GM06990 (cell line): ENCODE results near the gene RAB11FIP3.

Source experiments
- DNase-seq: peaks from one replicate; pipeline ENCODE4 v3.0.0-alpha.2; 2011; ENCODE audit not compliant: insufficient read length; ENCODE audit errors: extremely low read depth
- H3K27me3 ChIP-seq: replicated peaks from 2 replicates; pipeline ENCODE4 v1.6.0; 2011; ENCODE audit warnings: low read length; ENCODE audit not compliant: control insufficient read depth, insufficient read depth
- H3K36me3 ChIP-seq: 2 replicates; pipeline ENCODE4 v1.5.1; 2011; ENCODE audit warnings: low read length; ENCODE audit not compliant: control insufficient read depth, insufficient read depth
- H3K4me3 ChIP-seq: replicated peaks from 2 replicates; pipeline ENCODE4 v1.5.1; 2011; ENCODE audit warnings: low read depth, mild to moderate bottlenecking, control low read depth, low read length
- TF ChIP-seq, protein P1 (sequence below): IDR thresholded peaks from 2 replicates; pipeline ENCODE4 v1.5.1; 2011; ENCODE audit warnings: low read length, control low read depth, mild to moderate bottlenecking, inconsistent platforms; ENCODE audit not compliant: insufficient read depth, poor library complexity, severe bottlenecking

RAB11FIP3 gene

DNA sequence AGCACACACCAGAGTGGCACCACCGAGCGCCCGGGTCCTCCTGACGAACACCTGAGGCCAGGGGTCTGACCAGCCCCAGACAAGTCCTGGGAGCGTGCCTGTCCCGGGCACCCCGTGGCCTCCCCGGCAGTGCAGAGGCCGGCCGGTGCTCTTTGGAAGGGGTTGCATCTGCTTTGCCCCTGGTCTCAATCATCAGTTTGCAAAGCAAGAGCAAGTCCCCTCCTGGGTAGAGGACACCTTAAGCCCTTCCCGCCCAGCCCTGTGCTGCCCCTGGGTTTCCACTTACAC lies 90.4 kb downstream of the RAB11FIP3 start:
- TF ChIP-seq, protein P1, sequence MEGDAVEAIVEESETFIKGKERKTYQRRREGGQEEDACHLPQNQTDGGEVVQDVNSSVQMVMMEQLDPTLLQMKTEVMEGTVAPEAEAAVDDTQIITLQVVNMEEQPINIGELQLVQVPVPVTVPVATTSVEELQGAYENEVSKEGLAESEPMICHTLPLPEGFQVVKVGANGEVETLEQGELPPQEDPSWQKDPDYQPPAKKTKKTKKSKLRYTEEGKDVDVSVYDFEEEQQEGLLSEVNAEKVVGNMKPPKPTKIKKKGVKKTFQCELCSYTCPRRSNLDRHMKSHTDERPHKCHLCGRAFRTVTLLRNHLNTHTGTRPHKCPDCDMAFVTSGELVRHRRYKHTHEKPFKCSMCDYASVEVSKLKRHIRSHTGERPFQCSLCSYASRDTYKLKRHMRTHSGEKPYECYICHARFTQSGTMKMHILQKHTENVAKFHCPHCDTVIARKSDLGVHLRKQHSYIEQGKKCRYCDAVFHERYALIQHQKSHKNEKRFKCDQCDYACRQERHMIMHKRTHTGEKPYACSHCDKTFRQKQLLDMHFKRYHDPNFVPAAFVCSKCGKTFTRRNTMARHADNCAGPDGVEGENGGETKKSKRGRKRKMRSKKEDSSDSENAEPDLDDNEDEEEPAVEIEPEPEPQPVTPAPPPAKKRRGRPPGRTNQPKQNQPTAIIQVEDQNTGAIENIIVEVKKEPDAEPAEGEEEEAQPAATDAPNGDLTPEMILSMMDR, result no peak
- DNase-seq, result no peak
- no peak overlapping the region for H3K4me3 ChIP-seq
- H3K36me3 ChIP-seq, result peaks cover 17% of the 10 kb centered on the region
- H3K27me3 ChIP-seq, result no peaks in the 10 kb centered on the region

DNA sequence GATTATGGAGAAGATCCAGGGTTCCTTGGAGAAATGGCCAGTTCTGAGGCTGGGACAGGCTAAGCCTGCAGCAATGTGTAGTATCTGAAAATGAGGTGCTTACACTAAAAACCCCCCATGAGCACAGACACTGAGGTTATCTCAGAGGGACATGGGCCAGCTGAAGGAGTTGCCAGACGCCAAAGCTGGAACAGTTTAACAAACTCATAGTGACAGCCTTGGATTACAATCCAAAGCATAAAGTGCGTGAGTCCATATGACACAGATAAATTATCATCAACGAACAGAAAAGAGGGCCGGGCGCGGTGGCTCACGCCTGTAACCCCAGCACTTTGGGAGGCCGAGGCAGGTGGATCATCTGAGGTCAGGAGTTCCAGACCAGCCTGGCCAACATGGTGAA lies 90.9 kb downstream of the RAB11FIP3 start:
- no peak for DNase-seq
- Histone ChIP-seq H3K27me3 (no peaks in the 10 kb centered on the region), H3K36me3 (peaks cover 17% of the 10 kb centered on the region), H3K4me3 (no peak overlapping the region)
- TF ChIP-seq, protein P1, result no peak

DNA sequence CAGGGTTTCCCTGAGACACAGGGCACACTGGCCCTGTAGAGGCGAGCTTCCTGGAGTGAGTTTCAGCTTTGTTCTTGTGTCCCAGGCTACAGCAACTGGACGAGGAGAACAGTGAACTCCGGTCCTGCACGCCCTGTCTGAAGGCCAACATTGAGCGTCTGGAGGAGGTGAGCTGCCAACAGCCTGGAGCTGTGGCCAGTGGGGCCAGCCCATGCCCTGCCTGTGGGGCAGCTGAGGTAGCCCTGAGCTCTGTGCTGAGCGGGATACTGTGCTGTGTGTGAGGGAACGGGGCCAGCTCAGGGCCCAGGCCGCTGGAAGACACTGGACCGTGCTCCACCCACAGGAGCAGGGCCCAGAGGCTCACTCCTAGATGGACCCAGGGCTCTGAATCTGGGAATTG lies 93.4 kb downstream of the RAB11FIP3 start:
- no peaks in the 10 kb centered on the region for H3K27me3 ChIP-seq
- peaks cover 17% of the 10 kb centered on the region for H3K36me3 ChIP-seq
- TF ChIP-seq, protein P1, result no peak
- no peak for DNase-seq
- H3K4me3 ChIP-seq, result no peak overlapping the region

DNA sequence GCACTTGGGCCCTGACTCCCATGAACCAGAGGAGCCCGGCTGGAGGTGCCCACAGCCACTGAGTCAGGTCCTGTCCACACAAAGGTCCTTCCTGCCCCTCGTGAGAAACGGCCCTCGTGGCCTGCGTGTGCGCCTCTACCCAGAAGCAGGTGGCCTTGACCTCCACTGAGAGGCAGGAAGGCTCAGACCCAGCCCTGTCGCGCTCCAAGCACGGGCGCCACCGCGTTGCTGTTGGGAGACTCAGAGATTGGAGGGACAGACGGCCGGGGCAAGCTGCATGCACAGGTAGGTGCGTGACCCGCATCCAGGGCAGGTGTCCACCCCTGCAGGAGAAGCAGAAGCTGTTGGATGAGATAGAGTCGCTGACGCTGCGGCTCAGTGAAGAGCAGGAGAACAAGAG lies 94.0 kb downstream of the RAB11FIP3 start:
- TF ChIP-seq, protein P1, result no peak
- H3K27me3 ChIP-seq, result no peaks in the 10 kb centered on the region
- H3K36me3 ChIP-seq, result peaks cover 17% of the 10 kb centered on the region
- no peak overlapping the region for H3K4me3 ChIP-seq
- DNase-seq, result no peak

DNA sequence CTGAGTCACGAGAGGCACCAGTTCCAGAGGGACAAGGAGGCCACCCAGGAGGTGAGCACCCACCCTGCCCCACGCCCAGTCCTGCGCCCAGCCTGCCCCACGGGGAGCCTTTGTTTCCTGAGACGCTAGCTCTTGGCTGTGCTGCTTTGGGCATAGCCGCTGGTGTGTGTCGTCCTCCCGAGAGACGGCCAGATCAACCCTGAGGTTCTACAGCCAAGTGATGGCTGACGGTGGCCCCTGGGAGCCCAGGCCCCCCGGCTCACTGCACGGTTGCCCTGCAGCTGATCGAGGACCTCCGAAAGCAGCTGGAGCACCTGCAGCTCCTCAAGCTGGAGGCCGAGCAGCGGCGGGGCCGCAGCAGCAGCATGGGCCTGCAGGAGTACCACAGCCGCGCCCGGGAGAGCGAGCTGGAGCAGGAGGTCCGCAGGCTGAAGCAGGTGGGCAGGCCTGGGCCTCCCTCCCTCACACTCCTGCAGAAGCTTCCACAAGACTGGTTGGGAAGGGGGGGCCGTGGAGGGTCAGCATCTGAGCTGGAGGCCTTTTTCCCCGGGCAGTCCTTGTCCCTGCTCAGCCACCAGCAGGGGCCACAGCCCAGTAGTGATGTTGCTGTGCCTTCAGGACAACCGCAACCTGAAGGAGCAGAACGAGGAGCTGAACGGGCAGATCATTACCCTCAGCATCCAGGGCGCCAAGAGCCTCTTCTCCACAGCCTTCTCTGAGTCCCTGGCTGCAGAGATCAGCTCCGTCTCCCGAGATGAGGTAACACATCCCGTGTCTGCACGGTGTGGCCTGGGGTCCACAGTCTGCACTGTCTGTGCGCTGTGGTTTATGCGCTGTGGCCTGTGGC lies 94.6 kb downstream of the RAB11FIP3 start:
- Histone ChIP-seq H3K36me3 (peaks cover 14% of the 10 kb centered on the region), H3K27me3 (no peaks in the 10 kb centered on the region), H3K4me3 (no peak overlapping the region)
- DNase-seq, result peak; percentile 8
- TF ChIP-seq, protein P1, result no peak
